Measurements from ENCODE around the gene FHL5.

DNA sequence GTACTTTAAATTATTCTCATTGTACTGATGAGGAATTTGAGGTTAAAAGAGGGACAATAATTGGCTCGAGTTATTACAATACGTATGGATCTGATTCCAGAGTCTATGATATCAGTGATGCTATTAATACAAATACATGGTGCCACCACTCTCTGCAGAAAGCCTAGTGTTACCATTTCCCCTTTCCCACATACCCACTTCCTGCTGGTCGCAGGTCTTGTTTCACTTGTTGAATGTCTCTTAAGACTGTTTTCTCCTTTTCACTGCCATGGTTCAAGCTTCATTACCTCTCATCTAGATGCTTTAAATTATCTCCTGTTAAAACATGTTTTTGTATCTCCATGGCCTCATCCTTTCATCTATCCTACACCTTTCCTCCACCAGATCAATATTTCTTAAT is 62.0 kb downstream of the FHL5 start:
- TF ChIP-seq EZH2 (IDR thresholded peaks at IDR 0.05; ENCODE audit: borderline replicate concordance): no peak
- TF ChIP-seq, protein P1, sequence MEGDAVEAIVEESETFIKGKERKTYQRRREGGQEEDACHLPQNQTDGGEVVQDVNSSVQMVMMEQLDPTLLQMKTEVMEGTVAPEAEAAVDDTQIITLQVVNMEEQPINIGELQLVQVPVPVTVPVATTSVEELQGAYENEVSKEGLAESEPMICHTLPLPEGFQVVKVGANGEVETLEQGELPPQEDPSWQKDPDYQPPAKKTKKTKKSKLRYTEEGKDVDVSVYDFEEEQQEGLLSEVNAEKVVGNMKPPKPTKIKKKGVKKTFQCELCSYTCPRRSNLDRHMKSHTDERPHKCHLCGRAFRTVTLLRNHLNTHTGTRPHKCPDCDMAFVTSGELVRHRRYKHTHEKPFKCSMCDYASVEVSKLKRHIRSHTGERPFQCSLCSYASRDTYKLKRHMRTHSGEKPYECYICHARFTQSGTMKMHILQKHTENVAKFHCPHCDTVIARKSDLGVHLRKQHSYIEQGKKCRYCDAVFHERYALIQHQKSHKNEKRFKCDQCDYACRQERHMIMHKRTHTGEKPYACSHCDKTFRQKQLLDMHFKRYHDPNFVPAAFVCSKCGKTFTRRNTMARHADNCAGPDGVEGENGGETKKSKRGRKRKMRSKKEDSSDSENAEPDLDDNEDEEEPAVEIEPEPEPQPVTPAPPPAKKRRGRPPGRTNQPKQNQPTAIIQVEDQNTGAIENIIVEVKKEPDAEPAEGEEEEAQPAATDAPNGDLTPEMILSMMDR (IDR thresholded peaks at IDR 0.05; ENCODE audit: poor library complexity): no peak
- TF ChIP-seq EZH2phosphoT487 (IDR thresholded peaks at IDR 0.05; ENCODE audit: low read depth, severe bottlenecking, unreplicated experiment): no peak
